NCI-H2196 (cell line): Measurements from ENCODE around the gene PPP4R3A.
"Not testable (repeated sequence)": the region's sequence is repeated elsewhere in the genome, so short reads cannot be mapped to it uniquely, and the experiment has no call there.

Experiments used
- DNase-seq: peaks from one replicate; lab custom pipeline; 2025; ENCODE audit not compliant: unreplicated experiment; lab: John Stamatoyannopoulos, UW

The PPP4R3A gene

DNA sequence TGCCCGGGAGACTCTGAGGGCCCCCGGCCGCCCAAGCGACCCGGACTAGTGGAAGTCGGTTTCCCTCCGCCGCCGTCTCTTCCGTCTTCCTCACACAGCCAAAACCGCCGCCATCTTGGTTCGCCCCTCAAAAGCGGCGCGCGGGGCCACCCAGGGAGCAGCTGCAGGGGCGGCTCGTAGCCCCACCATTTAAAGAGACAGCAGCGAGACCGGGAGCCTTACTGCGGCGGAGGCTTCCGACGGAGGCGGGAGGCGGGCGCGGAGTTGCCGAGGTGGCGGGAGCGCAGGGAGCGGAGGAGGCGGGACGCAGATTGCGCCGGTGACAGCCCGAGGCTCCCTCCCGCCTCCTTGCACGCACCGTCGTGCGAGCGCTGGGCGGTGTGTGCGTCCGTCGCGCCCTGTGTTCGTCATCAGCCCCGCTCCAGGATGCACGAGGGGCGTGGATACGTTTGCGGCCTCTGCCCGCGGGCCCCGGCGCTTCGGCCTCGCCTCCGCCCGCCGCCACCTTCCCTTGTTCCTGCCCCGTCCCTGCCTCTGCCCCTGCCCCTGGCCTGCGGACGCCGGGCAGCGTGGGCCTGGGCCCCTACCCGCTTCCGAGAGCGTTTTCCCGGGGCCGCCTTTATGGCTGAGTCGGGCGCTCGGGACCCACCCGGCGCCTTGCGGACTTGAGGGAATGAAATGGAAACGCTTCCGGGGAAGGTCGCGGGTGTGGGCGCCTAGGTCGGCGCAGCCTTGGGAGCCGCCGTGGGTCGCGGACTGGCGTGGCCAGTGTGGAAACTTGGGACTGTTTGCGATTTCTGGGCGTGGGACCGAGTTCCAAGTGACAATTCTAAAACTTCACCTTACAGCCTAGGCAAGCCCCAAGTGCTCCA is at the start of gene PPP4R3A:
Gene PPP4R3A, minus strand, starts transcription at position 140 of the 872 bp plus-strand sequence. CDS start 663 bp downstream, outside the sequence.
- peak; percentile 95 for DNase-seq

DNA sequence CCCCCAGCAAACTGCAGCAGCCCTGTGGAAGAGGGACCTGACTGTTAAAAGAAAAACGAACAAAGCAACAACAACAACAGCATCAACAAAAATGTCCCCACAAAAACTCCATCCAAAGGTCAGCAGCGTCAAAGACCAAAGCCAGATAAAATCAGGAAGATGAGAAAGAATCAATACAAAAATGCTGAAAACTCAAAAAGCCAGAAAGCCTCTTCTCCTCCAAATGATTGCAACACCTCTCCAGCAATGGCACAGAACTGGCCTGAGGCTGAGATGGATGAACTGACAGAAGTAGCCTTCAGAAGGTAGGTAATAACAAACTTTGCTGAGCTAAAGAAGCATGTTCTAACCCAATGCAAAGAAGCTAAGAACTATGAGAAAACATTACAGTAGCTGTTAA is 45.4 kb upstream of the PPP4R3A start:
- no peak for DNase-seq

DNA sequence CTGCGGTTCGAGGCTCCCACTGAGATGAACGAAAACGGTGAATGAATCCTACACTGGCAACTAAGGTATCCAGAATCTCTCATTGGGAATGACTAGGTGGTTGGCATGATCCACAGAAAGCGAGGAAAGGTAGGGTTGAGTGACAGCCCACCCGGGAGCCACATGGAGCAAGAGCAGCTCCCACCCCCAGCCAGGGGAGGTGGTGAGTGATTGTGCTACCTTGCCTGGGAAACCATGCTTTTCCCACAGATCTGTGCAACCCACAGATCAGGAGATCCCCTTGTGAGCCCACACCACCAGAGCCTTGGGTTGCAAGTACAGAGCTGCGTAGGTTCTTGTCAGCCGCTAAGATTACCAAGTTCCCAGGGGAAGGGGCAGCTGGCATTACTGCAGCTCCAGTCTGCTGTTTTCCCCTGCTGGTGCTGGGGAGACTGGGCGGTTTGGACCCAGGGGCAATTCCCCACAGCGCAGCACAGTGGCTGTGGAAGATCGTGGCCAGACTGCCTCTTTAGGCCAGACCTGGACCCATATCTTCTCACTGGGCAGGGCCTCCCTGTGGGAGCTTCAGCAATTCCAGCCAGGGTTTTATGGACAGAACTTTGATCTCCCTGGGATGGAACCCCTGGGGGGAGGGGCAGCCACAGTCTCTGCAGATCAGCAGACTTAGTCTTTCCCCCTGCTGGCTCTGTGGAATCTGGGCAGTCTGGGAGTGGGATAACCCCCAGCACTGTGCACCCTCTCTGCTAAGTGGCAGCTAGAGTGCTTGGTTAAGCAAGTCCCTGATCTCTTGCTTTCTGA is 44.6 kb upstream of the PPP4R3A start:
- DNase-seq = no peak

DNA sequence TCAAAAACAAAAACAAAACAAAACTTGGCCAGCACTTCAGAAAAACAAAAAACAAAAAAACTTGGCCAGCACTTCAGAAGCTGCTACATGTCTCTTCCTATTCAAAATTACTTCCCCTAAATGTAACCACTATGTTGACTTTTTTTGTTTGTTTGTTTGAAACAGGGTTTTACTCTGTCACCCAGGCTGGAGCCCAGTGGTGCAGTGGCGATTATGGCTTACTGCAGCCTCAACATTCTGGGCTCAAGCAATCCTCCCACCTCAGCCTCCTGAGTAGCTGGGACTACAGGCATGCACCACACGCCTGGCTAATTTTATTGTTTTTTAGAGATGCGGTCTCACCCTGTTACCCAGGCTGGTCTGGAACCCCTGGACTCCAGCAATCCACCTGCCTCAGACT is 38.0 kb upstream of the PPP4R3A start:
- no peak for DNase-seq

DNA sequence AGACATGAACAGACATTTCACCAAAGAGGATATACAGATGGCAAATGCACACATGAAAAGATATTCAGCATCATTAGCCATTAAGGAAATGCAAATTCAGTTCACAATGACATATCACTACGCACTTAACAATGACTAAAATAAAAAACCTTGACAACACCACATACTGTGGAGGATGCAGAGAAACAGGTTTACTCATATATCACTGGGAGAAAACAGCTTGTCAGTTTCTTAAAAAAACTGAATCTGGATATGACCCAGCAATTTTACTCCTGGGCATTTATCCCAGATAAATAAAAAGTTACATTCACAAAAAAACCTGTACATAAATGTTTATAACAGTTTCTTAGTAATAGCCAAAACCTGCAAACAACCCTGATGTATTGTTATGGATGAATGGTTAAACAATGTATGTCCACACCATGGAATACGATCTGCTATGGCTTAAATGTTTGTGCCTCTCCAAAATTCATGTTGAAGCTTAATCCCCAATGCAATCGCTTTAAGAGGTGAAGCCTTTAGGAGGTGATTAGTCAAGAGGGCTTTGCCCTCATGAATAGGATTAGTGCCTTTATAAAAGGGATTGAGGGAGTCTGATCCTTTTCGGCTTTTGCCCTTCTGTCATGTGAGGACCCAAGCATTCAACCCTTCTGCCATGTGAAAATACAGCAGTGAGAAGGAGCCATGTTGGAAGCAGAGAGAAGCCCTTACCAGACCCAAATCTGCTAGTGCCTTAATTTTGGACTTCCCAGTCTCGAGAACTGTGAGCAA is 36.0 kb upstream of the PPP4R3A start:
- no peak for DNase-seq

DNA sequence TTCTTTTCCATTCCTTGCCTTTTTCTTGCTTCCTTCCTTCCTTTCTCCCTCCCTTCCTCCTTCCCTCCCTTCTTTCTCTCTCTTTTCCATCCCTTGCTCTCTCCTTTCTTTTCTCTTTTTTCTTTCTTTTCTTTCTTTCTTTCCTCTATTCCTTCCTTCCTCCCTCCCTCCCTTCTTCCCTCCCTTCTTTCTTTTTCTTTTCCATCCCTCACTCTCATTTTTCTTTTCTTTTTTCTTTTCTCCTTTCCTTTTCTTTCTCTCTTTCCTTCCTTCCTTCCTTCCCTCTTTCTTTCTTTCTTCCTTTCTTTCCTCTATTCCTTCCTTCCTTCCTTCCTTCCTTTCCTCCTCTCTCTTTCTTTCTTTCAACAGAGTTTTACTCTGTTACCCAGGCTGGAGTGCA is 35.1 kb upstream of the PPP4R3A start:
- no peak for DNase-seq

DNA sequence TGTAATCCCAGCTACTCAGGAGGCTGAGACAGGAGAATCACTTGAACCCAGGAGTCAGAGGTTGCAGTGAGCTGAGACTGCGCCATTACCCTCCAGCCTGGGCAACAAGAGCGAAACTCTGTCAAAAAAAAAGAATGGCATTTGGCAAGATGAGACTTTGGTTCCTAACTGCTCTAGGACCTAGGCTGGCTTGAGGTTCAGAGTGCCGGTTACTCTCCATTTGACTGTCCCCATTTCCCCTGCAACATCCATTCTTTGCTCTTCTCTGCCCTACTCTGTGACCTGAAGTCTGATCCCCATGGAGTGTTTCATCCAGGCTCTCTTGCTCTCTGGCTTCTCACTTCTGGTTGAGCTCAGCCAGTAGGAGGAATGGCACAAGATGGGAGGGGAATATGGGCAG is 26.2 kb upstream of the PPP4R3A start:
- DNase-seq = no peak

DNA sequence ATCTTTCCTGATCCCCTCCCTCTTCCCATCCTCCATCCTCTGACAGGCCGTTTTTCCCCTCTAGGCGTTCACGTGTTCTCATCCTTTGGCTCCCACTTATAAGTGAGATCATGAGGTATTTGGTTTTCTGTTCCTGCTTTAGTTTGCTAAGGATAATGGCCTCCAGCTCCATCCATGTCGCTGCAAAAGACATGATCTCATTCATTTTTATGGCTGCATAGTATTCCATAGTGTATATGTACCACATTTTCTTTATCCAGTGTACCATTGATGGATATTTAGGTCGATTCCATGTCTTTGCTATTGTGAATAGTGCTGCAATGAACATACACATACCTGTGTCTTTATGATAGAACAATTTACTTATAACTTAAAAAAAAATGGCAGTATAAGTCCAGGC is 23.9 kb upstream of the PPP4R3A start:
- not testable (repeated sequence) for DNase-seq

DNA sequence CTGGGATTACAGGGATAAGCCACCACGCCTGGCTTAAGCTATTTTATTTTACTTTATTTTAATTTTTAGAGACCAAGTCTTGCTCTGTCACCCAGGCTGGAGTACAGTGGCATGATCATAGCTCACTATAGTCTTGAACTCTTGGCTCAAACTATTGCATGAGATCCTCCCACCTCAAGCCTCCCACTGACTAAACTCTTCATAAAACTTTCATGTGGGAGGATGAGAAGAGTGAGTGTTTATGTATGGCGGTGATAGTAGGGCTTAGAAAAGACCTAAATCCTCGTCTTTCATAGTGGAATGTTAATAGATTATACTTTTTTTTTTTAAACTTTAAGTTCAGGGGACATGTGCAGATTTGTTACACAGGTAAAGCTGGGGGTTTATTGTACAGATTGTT is 23.5 kb upstream of the PPP4R3A start:
- DNase-seq = no peak

DNA sequence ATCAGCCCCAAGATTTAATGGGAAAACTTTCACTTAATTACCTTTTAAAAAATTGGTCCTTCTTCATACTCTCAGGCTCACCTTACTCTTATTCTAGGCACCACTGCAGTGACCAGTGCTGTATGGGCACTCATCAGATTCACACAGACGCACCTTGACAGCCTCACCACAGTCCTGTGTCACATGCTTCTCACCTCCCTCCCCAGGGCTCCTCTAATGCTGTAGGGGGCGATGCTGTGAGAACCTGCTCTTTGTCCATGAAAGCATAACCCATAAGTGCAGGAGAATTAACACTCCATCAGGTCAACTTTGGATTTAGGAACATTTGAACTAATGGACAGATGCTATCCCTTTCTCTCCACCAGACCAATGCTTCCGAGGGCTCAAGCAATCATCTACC is 13.9 kb upstream of the PPP4R3A start:
- DNase-seq = no peak

DNA sequence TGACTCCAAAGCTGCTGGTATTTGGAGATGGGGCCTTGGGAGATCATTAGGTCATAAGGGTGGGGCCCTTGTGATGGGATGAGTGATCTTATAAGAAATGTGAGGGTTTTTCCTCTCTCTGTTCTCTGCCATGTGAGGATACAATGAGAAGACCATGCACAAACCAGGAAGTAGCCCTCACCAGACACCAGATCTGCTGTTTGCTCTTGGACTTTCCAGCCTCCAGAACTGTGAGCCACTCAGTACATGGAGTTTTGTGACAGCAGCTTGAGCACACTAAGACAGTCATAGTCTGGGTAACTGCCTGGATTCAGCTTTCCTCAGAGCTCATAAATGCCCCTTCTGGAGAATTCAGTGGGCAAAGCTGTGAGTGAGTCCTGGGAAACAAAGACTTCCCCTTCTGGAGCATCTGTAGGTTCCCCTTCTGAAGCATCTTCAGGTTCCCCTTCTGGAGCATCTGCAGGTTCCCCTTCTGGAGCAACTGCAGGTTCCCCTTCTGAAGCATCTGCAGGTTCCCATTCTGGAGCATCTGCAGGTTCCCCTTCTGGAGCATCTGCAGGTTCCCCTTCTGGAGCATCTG is 11.0 kb upstream of the PPP4R3A start:
- no peak for DNase-seq

DNA sequence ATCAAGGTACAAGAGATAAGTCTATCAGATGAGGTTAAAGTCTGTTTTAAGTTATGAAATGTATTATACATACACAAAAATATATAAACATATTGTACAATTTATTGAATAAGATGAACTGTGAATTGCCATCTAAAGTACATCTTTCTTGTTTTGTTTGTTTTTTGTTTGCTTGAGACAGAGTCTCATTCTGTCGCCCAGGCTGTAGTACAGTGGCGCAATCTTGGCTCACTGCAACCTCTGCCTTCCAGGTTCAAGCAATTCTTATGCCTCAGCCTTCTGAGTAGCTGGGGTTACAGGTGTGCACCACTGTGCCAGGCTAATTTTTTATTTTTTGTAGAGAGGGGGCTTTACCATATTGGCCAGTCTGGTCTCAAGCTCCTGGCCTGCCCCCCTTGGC is 10.0 kb upstream of the PPP4R3A start:
- no peak for DNase-seq

DNA sequence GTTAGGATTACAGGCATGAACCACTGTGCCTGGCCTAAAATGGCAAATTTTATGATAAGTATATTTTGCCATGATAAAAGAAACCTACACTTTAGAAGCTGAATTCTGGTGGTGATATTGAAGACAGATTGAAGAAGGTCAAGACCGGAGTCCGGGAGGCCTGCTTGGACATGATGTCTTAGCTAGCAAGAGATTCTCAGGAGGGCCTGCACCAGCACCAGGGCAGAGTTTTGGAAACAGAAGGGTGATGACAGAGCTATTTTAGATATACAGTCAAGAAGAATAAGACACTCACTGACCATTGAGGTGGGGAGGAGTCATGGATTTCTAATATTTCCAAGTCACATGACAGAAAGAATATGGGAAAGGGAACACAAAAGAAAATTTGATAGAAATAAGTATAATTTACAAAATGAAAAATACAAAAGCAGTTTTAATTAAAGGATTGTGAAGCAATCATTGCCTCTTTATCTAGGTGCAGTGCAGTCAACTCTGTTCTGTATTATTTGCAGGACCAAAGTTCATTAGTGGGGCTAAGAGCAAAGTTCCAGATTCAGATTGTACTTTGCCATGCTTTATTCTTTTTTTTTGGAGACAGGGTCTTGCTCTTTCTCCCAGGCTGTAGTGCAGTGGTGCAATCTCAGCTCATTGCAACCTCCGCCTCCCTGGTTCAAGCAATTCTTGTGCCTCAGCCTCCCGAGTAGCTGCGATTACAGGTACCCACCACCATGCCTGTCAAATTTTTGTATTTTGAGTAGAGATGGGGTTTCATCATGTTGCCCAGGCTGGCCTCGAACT is 9.3 kb upstream of the PPP4R3A start:
- DNase-seq = no peak

DNA sequence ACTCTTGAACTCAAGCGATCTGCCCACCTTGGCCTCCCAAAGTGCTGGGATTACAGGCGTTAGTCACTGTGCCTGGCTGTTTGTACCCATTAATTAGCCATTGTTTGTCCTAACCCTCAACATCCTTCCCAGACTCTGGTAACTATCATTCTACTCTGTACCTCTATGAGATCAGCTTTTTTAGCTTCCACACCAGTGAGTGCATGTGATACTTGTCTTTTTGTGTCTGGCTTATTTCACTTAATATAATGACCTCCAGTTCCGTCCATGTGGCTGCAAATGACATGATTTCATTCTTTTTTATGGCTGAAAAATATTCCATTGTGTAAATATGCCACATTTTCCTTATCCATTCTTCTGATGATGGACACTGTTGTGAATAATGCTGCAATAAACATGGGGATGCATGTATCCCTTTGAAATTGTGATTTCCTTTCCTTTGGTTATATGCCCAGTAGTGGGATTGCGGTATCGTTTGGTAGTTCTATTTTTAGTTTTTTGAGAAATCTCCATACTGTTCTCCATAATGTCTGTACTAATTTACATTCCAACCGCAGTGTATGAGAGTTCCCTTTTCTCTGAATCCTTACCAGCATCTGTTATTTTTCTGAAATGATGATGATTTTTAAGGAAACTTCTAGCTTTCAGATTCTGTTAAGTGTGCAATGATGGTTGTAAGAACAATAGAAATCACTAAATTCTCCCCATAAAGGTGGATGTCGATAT is 6.7 kb upstream of the PPP4R3A start:
- DNase-seq = no peak

DNA sequence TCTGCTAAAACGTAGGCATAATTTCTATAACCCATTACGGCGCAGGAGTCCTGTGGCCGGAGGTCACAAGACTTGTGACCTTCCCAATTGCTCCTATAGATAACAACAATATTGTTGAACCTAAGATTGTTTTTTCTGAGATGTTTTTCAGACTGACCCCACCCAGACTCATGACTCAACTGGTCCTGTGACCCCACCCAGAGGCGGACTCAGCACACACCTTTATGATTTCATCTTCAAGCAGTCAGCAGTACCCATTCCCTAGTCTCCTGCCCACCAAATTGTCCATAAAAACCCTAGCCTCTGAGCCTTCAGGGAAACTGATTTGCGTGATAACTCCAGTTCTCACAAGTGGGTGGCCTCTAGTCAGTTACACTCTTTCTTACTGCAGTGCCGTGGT is 5.9 kb upstream of the PPP4R3A start:
- DNase-seq = no peak

DNA sequence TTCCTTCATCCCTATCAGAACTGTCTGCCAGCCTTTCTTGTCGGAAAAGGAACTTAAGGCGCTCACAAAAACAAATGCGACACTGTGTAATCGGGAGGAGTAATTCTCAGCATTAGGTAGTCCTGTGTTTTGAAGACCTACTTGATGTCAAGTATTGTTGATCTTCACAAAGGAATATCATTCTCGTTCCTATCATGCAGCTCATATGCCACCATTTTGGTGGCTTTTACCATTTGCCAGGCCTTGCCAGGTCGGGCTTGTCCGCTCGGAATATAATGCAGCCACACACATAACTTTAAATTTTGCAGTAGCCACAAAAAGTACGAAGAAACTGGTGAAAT is 903 bp upstream of the PPP4R3A start:
- DNase-seq = no peak

DNA sequence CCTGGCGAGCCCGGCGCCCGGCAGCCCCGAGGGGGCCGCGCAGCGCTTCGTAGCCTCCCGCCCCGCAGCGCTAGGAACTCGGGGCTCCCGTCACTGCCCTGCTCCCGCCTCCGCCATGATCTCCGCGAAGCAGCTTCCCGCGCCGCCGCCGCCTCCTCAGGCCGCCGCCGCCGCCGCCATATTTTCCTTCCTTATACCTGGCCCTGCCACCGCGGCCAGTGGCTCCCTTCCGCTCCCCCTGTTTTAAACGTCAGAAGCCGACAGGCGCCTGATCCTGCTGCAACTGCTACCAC is 286 bp downstream of the PPP4R3A start:
- DNase-seq = no peak

DNA sequence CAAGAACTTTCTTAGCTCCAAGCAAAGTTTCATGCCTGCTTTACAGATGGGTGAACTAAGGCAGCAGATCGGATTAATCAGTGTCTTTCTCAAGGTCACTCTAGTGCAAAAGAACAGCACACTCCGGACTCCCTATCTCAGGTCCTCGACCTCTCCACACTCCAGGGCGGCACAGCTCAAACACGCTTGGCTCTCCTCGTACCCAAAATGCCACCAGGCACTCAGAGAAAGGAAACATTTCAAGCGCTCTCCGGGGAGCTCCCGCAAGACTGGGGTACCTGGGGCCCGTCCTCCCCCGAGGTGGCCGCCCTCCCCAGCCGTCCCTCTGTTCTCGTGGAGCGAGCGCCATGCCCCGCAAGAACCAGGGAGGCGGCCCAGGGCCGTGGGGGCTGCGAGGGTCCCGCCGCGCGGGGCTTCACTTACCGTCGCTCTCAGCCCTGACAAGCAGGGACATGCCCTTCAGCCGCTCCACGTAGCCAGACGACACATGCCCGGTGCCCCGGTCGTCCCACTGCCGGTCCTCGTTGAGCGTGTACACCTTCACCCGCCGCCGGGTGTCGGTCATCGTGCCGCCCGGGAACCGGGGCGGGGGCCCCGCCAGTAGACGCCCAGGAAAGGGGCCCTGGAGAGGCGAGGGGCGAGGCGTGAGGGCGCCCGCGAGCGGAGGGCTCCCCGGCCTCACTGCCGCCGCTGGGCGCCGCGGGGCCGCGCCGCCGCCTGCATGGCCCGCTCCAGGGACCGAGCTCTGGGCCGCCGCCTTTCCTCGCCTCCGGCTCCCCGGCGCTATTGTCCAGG is 830 bp downstream of the PPP4R3A start:
- DNase-seq = no peak

DNA sequence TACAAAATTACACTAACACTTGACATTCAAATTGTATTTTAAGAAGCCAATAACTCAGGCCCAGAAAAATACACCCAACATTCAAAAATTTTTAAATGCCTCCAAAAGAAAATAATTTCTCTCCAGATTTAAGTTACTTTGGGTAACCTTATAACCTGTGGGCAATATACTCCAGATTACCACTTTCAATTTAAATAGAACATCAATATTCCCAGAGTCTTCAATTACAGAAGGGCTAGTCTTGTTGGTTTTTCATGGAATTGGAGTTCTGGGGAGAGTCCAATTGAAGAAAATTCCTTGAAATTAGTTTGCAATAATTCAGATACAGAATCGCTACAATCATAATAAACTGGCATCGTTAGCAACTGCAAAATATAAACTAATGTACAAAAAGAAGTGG is 2.0 kb downstream of the PPP4R3A start:
- no peak for DNase-seq
